MCF 10A (cell line): ENCODE measurements around the gene EPB41L1. TPM values are rescaled to one million over a fixed set of nuclear protein-coding genes. Genes with fewer than 3 reads are reported as not detected.

Experiments used
- BruUV-seq: library from RNA; stranded (reverse); fragments of 400-500 nt; replicated peaks from 2 replicates; lab custom pipeline; 2021; lab: Mats Ljungman, UMichigan
- CTCF ChIA-PET: fragments of 300-600 bp; sonication (Branson Sonifier 250); formaldehyde crosslinking; extraction: SDS; loops from one replicate; lab custom pipeline; 2021; ENCODE audit warnings: antibody characterized with exemption, inconsistent platforms; lab: Yijun Ruan, JAX
- POLR2A ChIA-PET: fragments of 300-600, 350-650 bp; sonication (Branson Sonifier 250); formaldehyde crosslinking; extraction: SDS; loops from one replicate; lab custom pipeline; 2020; ENCODE audit warnings: antibody characterized with exemption, inconsistent platforms; lab: Yijun Ruan, JAX
- DNase-seq: peaks from one replicate; pipeline ENCODE4 v3.0.0-alpha.2; 2018; ENCODE audit not compliant: unreplicated experiment
- H3K27ac Mint-ChIP-seq: one replicate; pipeline ENCODE4 v1.8.0; 2022; ENCODE audit warnings: mild to moderate bottlenecking, low read depth, mixed read lengths; ENCODE audit not compliant: unreplicated experiment
- H3K27me3 Mint-ChIP-seq: one replicate; pipeline ENCODE4 v1.8.0; 2022; ENCODE audit warnings: mixed read lengths; ENCODE audit not compliant: insufficient read depth, unreplicated experiment
- H3K36me3 Mint-ChIP-seq: one replicate; pipeline ENCODE4 v1.8.0; 2022; ENCODE audit warnings: mild to moderate bottlenecking, moderate library complexity, mixed read lengths; ENCODE audit not compliant: insufficient read depth, unreplicated experiment
- H3K4me1 Mint-ChIP-seq: one replicate; pipeline ENCODE4 v1.8.0; 2022; ENCODE audit warnings: mixed read lengths; ENCODE audit not compliant: insufficient read depth, unreplicated experiment
- H3K4me3 Mint-ChIP-seq: one replicate; pipeline ENCODE4 v1.8.0; 2022; ENCODE audit warnings: mild to moderate bottlenecking, moderate library complexity, mixed read lengths; ENCODE audit not compliant: unreplicated experiment
- H3K9me3 Mint-ChIP-seq: one replicate; pipeline ENCODE4 v1.8.0; 2022; ENCODE audit warnings: mixed read lengths; ENCODE audit not compliant: unreplicated experiment
- intact Hi-C: fragments of 100-400 bp; cut with micrococcal nuclease; formaldehyde crosslinking; loops from 2 replicates; pipeline ENCODE4 v1.14.1; 2022
- total RNA-seq: library from RNA; stranded (reverse); gene quantifications from 2 replicates; pipeline ENCODE4 v1.2.3, GENCODE V29; 2022
- TF ChIP-seq, protein P1 (sequence below): fragments of 200-600 bp; IDR thresholded peaks from one replicate; pipeline ENCODE4 v1.8.0; 2022; ENCODE audit warnings: antibody characterized with exemption, mild to moderate bottlenecking; ENCODE audit not compliant: unreplicated experiment

The EPB41L1 gene
- total RNA-seq, 1 experiment from 2014 or later, result 10.1 TPM

DNA sequence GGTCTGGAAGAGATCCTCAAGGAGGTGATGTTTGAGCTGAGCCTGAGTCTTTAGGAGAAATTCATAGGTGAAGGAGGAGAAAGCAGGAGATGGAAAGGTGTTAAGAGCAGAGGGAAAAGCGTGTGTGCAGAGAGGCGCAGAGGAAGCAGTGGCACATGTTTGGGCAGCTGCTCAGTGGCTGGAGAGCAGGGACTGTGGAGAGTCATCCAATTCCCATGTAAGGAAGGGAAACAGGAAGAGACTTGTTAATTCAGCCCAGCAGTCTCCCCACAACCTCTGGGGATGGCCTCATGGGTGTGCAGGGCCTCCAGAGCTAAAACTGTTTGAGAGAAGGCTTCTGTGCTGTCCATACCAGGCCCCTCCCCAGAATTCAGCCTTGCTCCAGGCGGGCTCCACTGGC lies 98.0 kb downstream of the EPB41L1 start:
- ChIA-PET POLR2A (interaction anchor here (1.5 kb wide), 1 partner anchor 16 kb away, joined by 3 read pairs; the partner anchor contains the start of gene AAR2), CTCF (interaction anchor here (0.6 to 1.7 kb wide), 3 partner anchors 9 to 187 kb away, joined by 3 to 8 read pairs (median 3); no protein-coding TSS in a partner anchor)
- H3K36me3 Mint-ChIP-seq, result peaks cover 88% of the 10 kb centered on the region
- no peak for DNase-seq
- TF ChIP-seq, protein P1, sequence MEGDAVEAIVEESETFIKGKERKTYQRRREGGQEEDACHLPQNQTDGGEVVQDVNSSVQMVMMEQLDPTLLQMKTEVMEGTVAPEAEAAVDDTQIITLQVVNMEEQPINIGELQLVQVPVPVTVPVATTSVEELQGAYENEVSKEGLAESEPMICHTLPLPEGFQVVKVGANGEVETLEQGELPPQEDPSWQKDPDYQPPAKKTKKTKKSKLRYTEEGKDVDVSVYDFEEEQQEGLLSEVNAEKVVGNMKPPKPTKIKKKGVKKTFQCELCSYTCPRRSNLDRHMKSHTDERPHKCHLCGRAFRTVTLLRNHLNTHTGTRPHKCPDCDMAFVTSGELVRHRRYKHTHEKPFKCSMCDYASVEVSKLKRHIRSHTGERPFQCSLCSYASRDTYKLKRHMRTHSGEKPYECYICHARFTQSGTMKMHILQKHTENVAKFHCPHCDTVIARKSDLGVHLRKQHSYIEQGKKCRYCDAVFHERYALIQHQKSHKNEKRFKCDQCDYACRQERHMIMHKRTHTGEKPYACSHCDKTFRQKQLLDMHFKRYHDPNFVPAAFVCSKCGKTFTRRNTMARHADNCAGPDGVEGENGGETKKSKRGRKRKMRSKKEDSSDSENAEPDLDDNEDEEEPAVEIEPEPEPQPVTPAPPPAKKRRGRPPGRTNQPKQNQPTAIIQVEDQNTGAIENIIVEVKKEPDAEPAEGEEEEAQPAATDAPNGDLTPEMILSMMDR, result no peak
- intact Hi-C loops, result no loop called here
- BruUV-seq, result no TSS peak
- H3K27ac Mint-ChIP-seq, result no peak overlapping the region
- H3K27me3 Mint-ChIP-seq, result no peaks in the 10 kb centered on the region
- H3K4me1 Mint-ChIP-seq, result peaks cover 6% of the 10 kb centered on the region
- no peaks in the 10 kb centered on the region for H3K9me3 Mint-ChIP-seq
- H3K4me3 Mint-ChIP-seq, result no peak overlapping the region

DNA sequence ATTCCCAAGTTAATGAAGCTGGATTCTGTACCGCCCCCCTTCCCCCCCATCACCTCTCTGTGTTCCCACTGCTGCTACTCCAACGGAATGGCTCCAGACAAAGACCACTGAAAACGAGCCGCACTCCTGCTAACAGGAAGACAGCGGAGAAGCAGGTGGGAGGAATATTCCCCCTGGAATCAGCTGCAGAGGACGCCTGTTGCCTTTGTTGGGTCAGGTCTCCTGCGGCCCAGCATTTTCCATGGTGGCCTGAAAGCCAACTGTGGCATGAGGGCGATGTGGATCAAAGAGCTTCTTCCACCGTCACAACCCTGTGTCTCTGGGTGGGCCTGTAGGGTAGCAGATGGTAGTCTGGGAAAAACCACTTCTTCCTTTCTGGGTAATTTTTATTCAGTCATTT lies 98.5 kb downstream of the EPB41L1 start:
- no TSS peak for BruUV-seq
- ChIA-PET CTCF (interaction anchor here (0.6 to 1.7 kb wide), 2 partner anchors 59 to 187 kb away, joined by 3 to 8 read pairs; no protein-coding TSS in a partner anchor), POLR2A (interaction anchor here (1.5 kb wide), 1 partner anchor 17 kb away, joined by 3 read pairs; the partner anchor contains the start of gene AAR2)
- Mint-ChIP-seq H3K4me3 (no peak overlapping the region), H3K9me3 (no peaks in the 10 kb centered on the region), H3K4me1 (peaks cover 6% of the 10 kb centered on the region), H3K36me3 (peaks cover 83% of the 10 kb centered on the region), H3K27ac (no peak overlapping the region), H3K27me3 (no peaks in the 10 kb centered on the region)
- TF ChIP-seq, protein P1, result no peak
- intact Hi-C loops, result no loop called here
- DNase-seq, result no peak

DNA sequence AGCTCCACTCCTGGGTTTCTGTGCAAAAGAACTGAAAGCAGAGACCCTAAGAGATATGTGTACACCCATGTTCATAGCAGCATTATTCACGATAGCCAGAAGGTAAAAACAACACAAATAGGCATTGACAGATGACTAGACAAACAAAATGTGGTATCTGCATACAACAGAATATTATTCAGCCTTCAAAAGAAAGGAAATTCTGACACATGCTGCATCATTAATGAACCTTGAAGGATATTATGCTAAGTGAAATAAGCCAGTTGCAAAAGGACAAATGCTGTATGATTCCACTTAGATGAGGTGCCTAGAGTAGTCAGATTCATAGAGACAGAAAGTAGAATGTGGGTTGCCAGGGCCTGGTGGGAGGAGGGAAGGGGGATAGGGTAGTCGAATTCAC lies 99.5 kb downstream of the EPB41L1 start:
- Mint-ChIP-seq H3K4me1 (peaks cover 6% of the 10 kb centered on the region), H3K36me3 (peaks cover 77% of the 10 kb centered on the region), H3K4me3 (no peak overlapping the region), H3K27ac (no peak overlapping the region), H3K27me3 (no peaks in the 10 kb centered on the region), H3K9me3 (no peaks in the 10 kb centered on the region)
- TF ChIP-seq, protein P1, result no peak
- intact Hi-C loops, result no loop called here
- ChIA-PET CTCF (interaction anchor here (1.2 to 1.7 kb wide), 2 partner anchors 185 kb away, joined by 6 to 8 read pairs; no protein-coding TSS in a partner anchor), POLR2A (no interaction called here)
- no TSS peak for BruUV-seq
- DNase-seq, result no peak

DNA sequence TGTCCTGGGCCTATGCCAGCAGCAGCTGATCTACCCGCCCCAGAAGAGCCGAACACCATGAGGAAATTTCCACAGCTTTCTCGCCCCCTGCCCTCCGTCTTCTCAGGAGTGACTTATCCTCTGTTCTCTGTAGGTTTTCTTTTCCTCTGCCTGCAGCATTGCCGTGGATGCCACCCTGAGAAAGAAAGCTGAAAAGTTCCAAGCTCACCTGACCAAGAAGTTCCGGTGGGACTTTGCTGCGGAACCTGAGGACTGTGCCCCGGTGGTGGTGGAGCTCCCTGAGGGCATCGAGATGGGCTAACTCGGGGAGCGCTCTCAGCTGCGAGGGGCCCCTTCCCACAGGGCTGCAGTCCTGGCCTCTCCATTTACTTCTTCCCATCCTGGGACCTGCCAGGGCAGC lies 100.9 kb downstream of the EPB41L1 start:
- no TSS peak for BruUV-seq

More for the DNA sequence above, 100.9 kb downstream of the EPB41L1 start:
- Mint-ChIP-seq H3K4me1 (peaks cover 6% of the 10 kb centered on the region), H3K36me3 (peaks cover 63% of the 10 kb centered on the region), H3K27me3 (no peaks in the 10 kb centered on the region), H3K4me3 (no peak overlapping the region), H3K27ac (no peak overlapping the region), H3K9me3 (no peaks in the 10 kb centered on the region)
- ChIA-PET CTCF (interaction anchor here (0.7 to 1.2 kb wide), 2 partner anchors 39 to 184 kb away, joined by 4 to 6 read pairs; no protein-coding TSS in a partner anchor), POLR2A (no interaction called here)
- no peak for DNase-seq
- TF ChIP-seq, protein P1, result no peak
- intact Hi-C loops, result no loop called here
